NB4 (cell line): ENCODE measurements around the gene ENG.

Experiments
- DNase-seq: peaks from one replicate; pipeline ENCODE4 v3.0.0; 2010; ENCODE audit warnings: low read depth
- H3K4me3 ChIP-seq: one replicate; pipeline ENCODE4 v1.5.1; 2011; ENCODE audit warnings: mild to moderate bottlenecking, low read depth, low read length, moderate library complexity
- CTCF ChIP-seq: IDR thresholded peaks from one replicate; pipeline ENCODE4 v1.5.1; 2012; ENCODE audit warnings: low read depth, low read length
- MAX ChIP-seq: IDR thresholded peaks from 2 replicates; pipeline ENCODE4 v1.6.1; 2011; ENCODE audit warnings: low read depth, low read length
- MYC ChIP-seq: IDR thresholded peaks from 2 replicates; pipeline ENCODE4 v1.6.1; 2011; ENCODE audit warnings: low read depth, low read length
- POLR2A ChIP-seq: IDR thresholded peaks from 2 replicates; pipeline ENCODE4 v1.6.1; 2011; ENCODE audit warnings: mild to moderate bottlenecking; ENCODE audit not compliant: insufficient read length; ENCODE audit errors: extremely low read depth

The ENG gene

DNA sequence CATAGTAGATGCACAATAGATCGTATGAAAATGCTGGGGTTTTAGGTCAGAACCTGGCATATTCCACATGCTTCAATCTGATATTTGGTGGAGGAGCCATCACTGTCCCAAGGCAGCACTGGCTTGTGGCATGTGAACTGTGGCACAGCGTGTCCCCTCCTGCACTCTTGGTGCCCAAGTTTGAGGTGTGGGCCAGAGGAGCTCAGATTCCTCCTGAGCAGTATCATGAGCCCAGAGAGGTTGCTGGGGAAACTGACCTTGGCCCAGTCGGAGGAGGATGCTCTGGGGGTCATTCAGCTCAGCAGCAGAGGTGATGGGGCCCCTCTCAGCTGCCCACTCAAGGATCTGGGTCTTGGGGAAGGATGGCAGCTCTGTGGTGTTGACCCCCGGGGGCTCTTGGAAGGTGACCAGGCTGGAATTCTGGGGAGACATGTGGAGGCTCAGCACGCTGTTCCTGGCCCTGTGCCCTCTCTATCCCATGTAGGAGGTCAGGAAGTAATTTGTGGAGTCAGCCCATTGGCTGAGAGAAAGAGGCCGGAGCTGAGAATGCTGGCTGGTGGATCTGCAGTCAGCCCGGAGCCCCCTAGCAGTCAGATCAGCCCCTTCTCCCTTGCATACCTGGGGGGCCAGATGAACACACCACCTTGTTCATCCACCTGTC lies 28.1 kb downstream of the ENG start:
- DNase-seq = no peak
- no peak overlapping the region for H3K4me3 ChIP-seq
- TF ChIP-seq POLR2A = no peak
- no peak for TF ChIP-seq CTCF
- TF ChIP-seq MAX = no peak
- TF ChIP-seq MYC = no peak

- peak; percentile 39 for DNase-seq
- peak; percentile 28 for TF ChIP-seq CTCF
- no peak for TF ChIP-seq MYC
- no peak for TF ChIP-seq POLR2A
- no peak for TF ChIP-seq MAX
- no peak overlapping the region for H3K4me3 ChIP-seq
Measured at GRCh38 chr9:127825319-127826051, 29.0 kb downstream of the ENG start.

GRCh38 chr9:127822108-127822507 lies 32.4 kb downstream of the ENG start:
- TF ChIP-seq MAX (no peak), CTCF (no peak), POLR2A (no peak), MYC (no peak)
- H3K4me3 ChIP-seq = no peak overlapping the region
- DNase-seq = no peak

- DNase-seq = no peak
- TF ChIP-seq MAX (no peak), POLR2A (no peak), CTCF (no peak), MYC (no peak)
- H3K4me3 ChIP-seq = no peak overlapping the region
Measured at GRCh38 chr9:127818574-127818973, 35.9 kb downstream of the ENG start.

GRCh38 chr9:127817881-127818434 lies 36.5 kb downstream of the ENG start:
- H3K4me3 ChIP-seq = no peak overlapping the region
- no peak for DNase-seq
- no peak for TF ChIP-seq CTCF

DNA sequence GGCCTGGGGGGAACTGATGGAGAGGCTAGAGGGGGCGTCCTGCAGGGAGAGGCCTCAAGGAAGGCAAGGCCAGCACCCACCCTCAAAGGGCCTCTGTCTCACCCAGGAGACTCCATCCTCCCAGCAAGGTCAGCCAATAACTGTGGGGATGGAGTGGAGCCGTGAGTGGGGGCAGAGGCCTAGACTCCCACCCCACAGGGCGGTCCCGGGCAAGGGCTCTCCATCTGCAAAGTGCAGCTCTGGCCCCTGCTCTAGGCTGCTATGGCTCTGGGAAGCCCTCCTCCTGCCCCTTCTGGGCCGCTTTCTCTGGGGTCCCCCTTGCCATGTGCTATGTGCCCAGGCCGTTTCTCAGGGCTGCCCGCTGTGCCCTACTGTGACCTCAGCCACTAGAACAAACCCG lies 37.7 kb downstream of the ENG start:
- no peak for DNase-seq
- H3K4me3 ChIP-seq = no peak overlapping the region
- TF ChIP-seq MAX (no peak), MYC (no peak), CTCF (no peak), POLR2A (no peak)
